GM19395 (cell line): ENCODE measurements around the gene GSDMA.

ENCODE experiments used
- ATAC-seq: cut with Tn5 transposase; IDR thresholded peaks from one replicate; pipeline ENCODE4 v1.9.1; 2021; ENCODE audit warnings: mild to moderate bottlenecking, moderate library complexity; ENCODE audit not compliant: unreplicated experiment

The GSDMA gene

DNA sequence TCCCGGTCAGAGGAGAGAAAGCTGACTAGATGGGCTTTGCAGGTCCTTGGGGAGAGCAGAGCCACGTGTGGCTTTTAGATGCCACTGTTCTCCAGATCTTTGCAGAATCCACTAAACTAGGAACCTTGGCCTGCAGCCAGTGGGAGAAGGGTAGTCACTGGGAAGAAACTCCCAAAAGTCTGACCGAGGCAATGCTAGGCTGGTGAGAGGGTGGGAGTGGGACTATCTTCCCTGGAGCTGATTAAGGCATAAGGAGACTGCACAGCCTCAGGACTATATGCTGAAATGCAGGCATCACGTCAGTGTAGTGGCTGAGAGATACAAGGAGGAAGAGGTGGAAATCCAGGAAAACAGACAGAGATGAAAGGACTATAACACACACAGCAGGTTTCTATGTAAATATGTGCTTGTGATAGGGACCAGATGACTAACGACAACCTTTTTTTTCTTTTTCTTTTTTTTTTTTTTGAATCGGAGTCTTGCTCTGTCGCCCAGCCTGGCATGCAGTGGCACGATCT, 2.2 kb upstream of the GSDMA start:
- ATAC-seq, result no peak

DNA sequence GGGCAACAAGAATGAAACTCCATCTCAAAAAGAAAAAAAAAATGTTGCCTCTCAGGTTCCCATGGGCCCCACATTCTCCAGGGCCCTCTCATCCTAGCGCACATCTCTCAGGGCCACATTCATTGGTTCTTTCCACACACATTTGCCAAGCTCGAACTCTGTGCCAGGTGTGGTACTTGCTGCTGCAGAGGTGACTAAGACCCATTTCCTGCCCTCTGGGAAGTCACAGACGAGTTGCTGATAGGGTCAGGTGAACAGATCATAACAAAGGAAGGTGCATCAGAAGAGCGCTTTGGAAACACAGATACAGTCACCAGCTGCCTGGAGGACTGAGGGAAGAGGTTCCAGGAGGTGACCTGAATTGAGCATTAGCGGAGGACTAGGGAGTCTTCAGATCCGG, 1.0 kb downstream of the GSDMA start:
- ATAC-seq, result no peak

- no peak for ATAC-seq
Measured at GRCh38 chr17:39965017-39965699, 2.4 kb downstream of the GSDMA start.

- no peak for ATAC-seq
Measured at GRCh38 chr17:39966771-39967170, 4.0 kb downstream of the GSDMA start.

- no peak for ATAC-seq
Measured at GRCh38 chr17:39968761-39969160, 6.0 kb downstream of the GSDMA start.

DNA sequence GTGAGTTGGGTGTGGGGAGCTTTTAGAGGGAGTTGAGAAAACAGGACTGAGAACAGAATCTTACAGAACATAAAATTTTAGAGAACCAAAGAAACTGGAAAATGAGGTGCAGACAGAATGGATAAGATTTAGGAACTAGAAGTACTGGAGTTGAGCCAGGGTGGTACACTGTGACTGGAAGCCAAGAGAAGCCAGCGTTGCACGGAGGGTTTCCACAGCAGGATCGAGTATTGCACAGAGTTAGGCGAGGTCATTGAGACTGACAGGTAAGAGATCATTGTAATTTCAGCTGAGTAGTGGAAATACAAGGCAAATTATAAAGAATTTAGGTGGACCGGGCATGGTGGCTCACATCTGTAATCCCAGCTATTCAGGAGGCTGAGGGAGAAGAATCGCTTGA, 6.6 kb downstream of the GSDMA start:
- no peak for ATAC-seq

- no peak for ATAC-seq
Measured at GRCh38 chr17:39970157-39970692, 7.4 kb downstream of the GSDMA start.

DNA sequence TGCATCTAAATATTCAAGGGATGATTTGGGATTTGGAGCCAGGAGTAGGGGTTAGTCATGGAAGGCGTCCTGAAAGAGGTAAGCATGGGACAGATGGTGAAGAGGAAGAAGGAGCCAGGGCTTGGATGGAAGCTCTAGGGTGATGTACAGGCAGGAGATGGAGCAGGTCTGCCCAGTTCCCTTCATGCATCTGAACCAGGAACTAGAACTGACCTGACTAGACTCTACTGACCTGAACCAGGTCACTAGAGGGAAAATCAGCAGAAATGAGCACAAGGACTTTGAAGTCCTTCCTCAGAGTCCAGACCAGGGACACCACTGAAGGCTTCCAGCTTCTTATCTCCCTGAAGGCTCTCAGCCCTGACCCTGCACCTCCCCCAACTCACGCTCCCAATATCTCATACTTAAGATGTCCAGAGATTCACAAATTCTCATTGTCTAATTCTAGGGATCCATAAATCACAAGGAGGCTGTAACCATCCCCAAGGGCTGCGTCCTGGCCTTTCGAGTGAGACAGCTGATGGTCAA, 8.3 kb downstream of the GSDMA start:
- no peak for ATAC-seq

GRCh38 chr17:39972271-39972670, 9.5 kb downstream of the GSDMA start:
- no peak for ATAC-seq

- ATAC-seq, result no peak
Measured at GRCh38 chr17:39973496-39973895, 10.7 kb downstream of the GSDMA start.

DNA sequence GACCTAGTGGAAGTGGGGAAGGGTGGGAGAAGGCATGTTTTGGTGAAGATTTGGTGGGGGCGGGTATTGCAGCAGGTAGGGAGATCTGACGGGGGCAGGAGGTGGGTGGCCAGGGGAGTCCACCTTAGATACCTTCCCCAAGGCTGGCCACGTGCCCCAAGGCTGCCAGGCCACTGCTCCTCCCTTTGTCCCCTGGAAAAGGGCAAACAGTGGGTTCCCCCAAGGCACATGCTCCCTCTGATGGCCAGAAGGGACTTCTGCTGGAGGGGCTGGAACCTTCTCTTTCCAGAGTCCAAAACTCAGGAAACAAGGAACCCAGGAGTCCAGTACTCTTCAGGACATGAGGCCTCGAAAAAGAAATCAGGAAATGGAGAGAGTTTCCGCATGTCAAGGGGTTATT, 11.6 kb downstream of the GSDMA start:
- ATAC-seq, result no peak

- no peak for ATAC-seq
Measured at GRCh38 chr17:39975801-39976200, 13.0 kb downstream of the GSDMA start.

GRCh38 chr17:39979016-39979670, 16.3 kb downstream of the GSDMA start:
- no peak for ATAC-seq

DNA sequence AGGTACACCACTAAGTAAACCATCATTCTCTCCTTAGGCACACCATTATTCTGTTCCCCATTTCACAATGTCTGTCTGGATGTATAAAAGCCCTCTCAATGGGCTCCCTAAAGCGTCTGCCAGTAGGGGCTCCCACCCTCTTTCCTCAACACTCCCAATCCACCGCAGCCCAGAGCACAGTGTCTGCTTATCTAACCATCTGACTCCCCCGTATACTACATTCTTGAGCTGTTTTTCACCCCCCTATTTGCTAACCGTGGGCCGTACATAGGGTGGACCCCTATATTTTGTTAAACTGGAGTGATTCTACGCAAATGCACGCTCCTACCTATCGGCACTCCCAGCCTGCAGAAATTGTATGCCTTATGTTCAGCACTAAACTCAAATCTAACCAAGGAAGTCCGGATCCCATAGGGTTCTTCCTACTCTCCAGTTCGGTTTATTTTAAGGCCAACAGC, 17.1 kb downstream of the GSDMA start:
- ATAC-seq, result peak; percentile 23

DNA sequence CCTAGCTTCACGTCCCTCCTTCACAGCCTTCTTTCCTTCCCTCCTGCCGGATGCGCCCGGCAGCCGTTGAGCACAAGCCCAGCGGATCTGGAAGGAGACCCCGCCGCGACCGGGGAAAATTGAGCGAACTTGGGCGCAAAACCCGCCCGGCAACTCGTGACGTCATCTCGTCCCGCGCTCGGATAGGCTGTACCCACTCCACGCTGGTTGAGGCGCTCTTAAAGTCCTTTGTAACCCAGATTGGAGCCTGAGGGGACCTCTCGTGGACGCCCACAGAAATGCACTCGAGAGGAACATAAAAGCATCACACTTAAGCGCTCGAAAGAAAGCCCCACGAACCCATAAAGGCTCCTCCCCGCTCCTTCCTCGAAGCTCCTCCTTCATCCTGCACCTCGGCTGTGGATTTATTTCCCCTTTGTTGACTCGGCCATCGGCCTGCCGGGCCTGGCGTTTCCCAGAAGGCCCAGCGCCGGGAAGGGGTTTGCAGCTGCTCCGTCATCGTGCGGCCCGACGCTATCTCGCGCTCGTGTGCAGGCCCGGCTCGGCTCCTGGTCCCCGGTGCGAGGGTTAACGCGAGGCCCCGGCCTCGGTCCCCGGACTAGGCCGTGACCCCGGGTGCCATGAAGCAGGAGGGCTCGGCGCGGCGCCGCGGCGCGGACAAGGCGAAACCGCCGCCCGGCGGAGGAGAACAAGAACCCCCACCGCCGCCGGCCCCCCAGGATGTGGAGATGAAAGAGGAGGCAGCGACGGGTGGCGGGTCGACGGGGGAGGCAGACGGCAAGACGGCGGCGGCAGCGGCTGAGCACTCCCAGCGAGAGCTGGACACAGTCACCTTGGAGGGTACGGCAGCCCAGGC, 17.8 kb downstream of the GSDMA start, which contains the start of gene PSMD3:
Gene PSMD3, plus strand, starts transcription at position 457 of the 856 bp plus-strand sequence. Its CDS starts 164 bp downstream, at position 621.
- ATAC-seq, result peak; percentile 96

- no peak for ATAC-seq
Measured at GRCh38 chr17:39981207-39981741, 18.5 kb downstream of the GSDMA start.

DNA sequence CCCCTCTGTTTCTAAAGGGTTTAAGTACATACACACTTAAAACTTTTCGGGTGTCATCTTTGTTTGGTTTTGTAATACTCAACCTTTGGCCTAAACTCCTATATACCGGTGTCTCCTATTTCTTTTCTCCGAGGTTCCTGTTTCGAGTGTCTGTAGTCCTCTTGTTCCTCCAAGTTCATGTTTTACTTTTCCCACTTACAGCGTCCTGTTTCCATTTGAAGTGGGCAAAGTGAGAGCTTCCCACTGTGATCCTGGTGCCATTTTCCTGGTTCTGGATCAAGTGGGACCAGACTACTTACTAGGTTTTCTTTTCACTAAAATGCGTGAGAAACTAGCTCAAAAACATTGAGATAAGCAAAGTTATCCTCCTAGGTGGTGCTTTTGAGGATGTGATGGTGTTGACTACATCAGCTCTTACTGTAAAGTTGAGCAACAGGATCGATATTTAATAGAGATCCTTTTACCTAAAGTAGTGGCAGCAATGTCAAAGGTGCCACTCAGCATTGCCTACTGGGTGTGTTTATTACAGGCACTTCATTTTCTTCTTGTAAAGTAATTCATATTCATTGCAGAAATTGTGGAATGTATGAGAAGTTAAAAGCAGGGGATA, 19.1 kb downstream of the GSDMA start:
- ATAC-seq, result no peak

DNA sequence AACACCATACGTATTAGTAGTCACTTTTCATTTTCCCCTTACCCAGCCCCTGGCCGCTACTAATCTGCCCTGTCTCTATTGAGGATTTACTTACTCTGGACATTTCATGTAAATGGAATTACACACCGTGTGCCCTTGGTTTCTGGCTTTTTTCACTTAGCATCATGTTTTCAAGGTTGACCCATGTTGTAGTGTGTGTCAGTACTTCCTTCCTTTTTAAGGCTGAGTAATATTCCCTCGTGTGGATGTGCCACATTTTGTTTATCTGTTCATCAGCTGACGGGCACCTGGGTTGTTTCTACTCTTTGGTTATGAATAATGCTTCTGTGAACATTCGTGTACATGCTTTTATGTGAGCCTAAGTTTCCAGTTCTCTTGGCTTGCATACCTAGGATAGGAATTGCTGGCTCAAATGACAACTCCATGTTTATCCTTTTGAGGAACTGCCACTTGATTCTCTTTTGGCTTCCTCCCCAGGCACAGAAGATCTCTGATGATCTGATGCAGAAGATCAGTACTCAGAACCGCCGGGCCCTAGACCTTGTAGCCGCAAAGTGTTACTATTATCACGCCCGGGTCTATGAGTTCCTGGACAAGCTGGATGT, 25.5 kb downstream of the GSDMA start:
- no peak for ATAC-seq

DNA sequence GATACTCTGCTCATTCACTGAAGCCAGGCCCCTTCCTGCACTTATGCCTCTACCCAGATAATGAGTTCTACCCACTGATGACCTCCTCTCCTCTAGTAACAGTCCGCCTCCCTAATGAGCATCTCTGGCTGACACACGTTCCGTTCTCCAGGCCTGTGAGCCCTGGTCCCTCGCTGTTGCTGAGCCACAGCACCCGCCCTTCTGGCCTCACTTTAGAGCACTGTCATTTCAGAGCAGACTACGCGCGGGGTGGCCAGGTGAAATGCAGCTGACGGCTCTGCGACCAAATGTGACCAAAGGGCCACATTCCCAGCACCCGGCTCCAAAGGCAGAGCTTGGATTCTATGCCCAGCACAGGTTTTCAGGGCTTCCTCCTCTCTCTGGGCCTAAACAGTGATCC, 31.6 kb downstream of the GSDMA start:
- ATAC-seq, result no peak

DNA sequence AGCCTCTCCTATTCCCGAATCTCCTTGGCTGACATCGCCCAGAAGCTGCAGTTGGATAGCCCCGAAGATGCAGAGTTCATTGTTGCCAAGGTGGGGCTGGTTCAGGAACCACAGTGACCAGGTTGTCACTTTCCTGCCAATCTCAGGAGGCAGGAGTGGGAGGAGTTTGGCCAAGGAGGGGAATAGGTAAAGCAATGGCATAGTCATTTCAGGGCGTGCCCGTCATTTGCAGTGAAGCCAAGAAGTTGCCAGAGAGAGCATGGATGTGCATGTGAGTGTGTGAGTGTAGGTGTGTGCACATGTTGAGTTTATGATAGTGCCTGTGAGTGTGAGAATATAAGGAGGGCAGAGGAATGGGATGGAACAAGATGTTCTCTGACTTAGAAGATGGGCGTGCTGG, 32.6 kb downstream of the GSDMA start:
- ATAC-seq, result no peak
